Stomach (tissue), 4 donors: Measurements from ENCODE around the gene FOSL2.

Experiments used
- EP300 ChIP-seq: sonication (generic); formaldehyde crosslinking; IDR thresholded peaks from one replicate; pipeline ENCODE4 v1.6.1; 2017; ENCODE audit warnings: antibody characterized with exemption
- POLR2AphosphoS5 ChIP-seq, 3 donors: sonication (generic); formaldehyde crosslinking; IDR thresholded peaks; one replicate each; pipeline ENCODE4 v1.6.1; 2016; ENCODE audit warnings: antibody characterized with exemption in 3 of 3

GRCh38 chr2:28434600-28434989 lies 41.9 kb downstream of the FOSL2 start:
- TF ChIP-seq EP300 (no peak), POLR2AphosphoS5 (IDR thresholded peaks at IDR 0.05) (no peak)
